ENCODE data around the gene CMTM5. TPM values are rescaled to one million over a fixed set of nuclear protein-coding genes. Genes with fewer than 3 reads are reported as not detected.

Gene CMTM5
- total and polyA plus RNA-seq, 10 donors: 1.3 to 13.0 (median 4.1) TPM

GRCh38 chr14:23378612-23379220, 1.9 kb downstream of the CMTM5 start:
- Histone ChIP-seq H3K9me3 (no peaks in the 10 kb centered on the region), H3K27ac (no peak overlapping the region), H3K4me1 (peaks cover 0 to 11% (median 0%) of the 10 kb centered on the region in 6 donors), H3K27me3 (replicated peaks in 1 of 7) (peaks cover 0 to 43% (median 3%) of the 10 kb centered on the region in 7 donors), H3K36me3 (no peaks in the 10 kb centered on the region), H3K4me3 (no peak overlapping the region)
- intact Hi-C loops (cut with DNase I; ENCODE audit: low total_unique reads): loop anchor here (5.0 kb wide), 1 partner anchor 51 kb away; no protein-coding TSS in a partner anchor
- WGBS, 5 donors: 75 to 86% (median 80%) methylated on average over 9 to 11 of the region's 11 CpGs
- no peak for TF ChIP-seq POLR2AphosphoS5 (IDR thresholded peaks at IDR 0.05)
- DNase-seq: no peak

DNA sequence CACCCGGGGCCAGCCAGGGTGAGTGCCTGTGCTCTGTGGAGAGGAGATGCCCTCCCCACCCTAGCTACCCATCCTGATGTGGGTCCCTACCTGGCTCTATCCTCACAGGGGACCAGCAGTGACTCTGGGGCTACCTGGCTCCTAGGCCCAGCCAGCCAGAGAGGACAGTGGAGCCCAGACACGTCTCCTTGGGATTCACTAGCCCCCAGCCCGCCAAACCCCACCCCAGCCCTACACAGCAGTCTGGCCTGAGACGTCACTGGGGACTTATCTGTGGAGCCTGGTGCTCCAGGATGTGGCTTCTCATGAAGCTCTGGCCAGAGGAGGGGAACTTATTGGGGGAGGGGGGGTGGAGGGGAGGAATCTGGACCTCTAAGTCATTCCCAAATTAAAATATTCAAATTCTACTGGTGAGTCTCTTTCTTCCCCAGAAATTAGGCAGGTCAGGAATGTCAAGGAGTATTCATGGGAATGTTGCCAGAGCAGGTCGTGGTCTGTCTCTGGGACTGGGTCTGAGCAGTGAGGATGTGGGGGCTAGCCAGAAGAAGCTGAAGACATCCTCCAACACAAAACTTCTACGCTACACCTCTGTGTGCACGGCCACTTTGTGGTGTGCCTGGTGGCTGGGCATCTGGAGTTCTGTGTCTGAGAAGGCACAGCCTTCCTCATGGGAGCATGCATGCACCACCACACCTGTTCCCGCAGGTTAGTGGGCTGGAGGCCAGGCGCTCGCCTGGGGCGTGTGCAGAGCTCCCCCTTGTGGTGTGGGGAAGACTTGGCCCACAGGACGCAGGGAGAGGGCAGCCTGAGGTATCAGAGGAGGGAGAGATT, 2.7 kb downstream of the CMTM5 start:
- DNase-seq: peak; percentile 88
- no peaks in the 10 kb centered on the region for H3K36me3 ChIP-seq
- H3K4me3 ChIP-seq: no peak overlapping the region
- no peak overlapping the region for H3K27ac ChIP-seq
- H3K27me3 ChIP-seq (replicated peaks in 1 of 7): peaks cover 0 to 43% (median 3%) of the 10 kb centered on the region in 7 donors
- H3K9me3 ChIP-seq: no peaks in the 10 kb centered on the region
- H3K4me1 ChIP-seq: peaks cover 0 to 11% (median 0%) of the 10 kb centered on the region in 6 donors
- 35 to 41% (median 38%) methylated on average over 9 to 12 of the region's 12 CpGs for WGBS, 5 donors
- TF ChIP-seq POLR2AphosphoS5 (IDR thresholded peaks at IDR 0.05) (peak in 2 of 3 donors; percentile 48 to 52), CTCF (IDR thresholded peaks at IDR 0.05 in 8 of 11, conservative IDR thresholded peaks at IDR 0.05 in 3 of 11) (peak; percentile 74 to 93 (median 85)), POLR2A (IDR thresholded peaks at IDR 0.05) (no peak)
- intact Hi-C loops (cut with DNase I; ENCODE audit: low total_unique reads): loop anchor here (5.0 kb wide), 2 partner anchors 52 to 112 kb away; no protein-coding TSS in a partner anchor

DNA sequence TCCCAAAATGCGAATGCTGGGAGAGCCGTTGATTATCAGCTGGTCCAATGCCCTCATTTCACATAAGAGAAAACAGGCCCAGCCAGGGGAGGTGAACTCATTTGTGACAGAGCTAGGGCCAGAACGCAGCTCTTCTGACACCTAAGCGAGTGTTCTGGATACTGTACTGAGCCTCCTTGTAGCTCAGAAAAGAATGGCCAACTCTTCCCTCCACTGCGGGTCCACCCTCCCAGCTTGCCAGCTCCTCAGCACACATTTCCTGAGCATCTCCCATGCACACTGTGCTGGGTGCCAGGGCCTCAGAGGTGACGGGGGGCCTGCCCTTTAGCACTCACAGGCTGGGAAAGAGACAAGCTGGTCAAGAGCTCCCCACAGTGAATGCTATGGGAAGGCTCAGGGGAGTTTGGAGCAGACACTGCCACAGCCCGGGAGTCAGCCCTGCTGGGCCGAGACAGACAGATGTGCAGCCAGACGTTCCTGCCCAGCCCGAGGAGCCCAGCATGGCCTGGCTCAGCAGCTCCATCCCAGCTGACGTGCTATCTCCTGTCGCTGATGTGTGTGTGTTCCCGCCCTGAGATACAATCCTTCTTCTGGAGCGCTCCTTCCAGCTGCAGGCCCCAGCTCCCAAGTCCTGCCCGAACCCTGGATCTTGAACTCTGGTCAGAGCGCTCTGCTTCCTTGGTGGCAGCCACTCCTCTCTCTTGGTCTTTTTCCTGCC, 3.5 kb downstream of the CMTM5 start:
- WGBS, 5 donors: 67 to 79% (median 75%) methylated on average over 14 to 16 of the region's 16 CpGs
- DNase-seq: no peak
- H3K4me1 ChIP-seq: peaks cover 0 to 6% (median 0%) of the 10 kb centered on the region in 6 donors
- no peaks in the 10 kb centered on the region for H3K9me3 ChIP-seq
- no peak for TF ChIP-seq POLR2A (IDR thresholded peaks at IDR 0.05)
- peak in 3 of 11 experiments; percentile 35 to 58 (median 44) for TF ChIP-seq CTCF (IDR thresholded peaks at IDR 0.05 in 8 of 11, conservative IDR thresholded peaks at IDR 0.05 in 3 of 11)
- peaks cover 0 to 43% (median 3%) of the 10 kb centered on the region in 7 donors for H3K27me3 ChIP-seq (replicated peaks in 1 of 7)
- no peaks in the 10 kb centered on the region for H3K36me3 ChIP-seq
- intact Hi-C loops (cut with DNase I; ENCODE audit: low total_unique reads): loop anchor here (5.0 kb wide), 1 partner anchor 113 kb away; no protein-coding TSS in a partner anchor
- no peak overlapping the region for H3K4me3 ChIP-seq
- H3K27ac ChIP-seq: no peak overlapping the region

DNA sequence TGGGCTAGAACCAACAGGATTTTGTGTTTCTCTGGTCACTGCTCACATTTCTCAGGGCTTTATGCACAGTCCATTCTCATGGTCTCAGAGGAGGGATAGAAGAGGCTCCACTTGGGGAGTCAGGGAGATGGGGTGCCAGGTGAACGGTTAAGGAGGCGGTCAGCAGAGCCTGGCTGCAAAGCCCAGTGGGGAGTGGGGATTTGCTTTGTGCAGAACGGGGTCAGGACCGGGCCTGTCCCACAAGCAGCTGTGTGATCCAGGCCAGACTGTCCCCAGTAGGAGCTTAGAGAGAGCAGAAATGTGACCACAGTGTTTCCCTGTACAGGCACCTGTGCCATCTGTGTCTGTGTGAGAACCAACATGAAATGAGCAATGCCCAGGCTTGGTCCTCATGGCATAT, 4.1 kb downstream of the CMTM5 start:
- 83 to 93% (median 90%) methylated on average over 4 of the region's 4 CpGs for WGBS, 5 donors
- Histone ChIP-seq H3K4me1 (peaks cover 0 to 1% (median 0%) of the 10 kb centered on the region in 6 donors), H3K4me3 (no peak overlapping the region), H3K27me3 (replicated peaks in 1 of 7) (peaks cover 0 to 43% (median 3%) of the 10 kb centered on the region in 7 donors), H3K27ac (no peak overlapping the region), H3K9me3 (no peaks in the 10 kb centered on the region), H3K36me3 (no peaks in the 10 kb centered on the region)
- no peak for DNase-seq
- TF ChIP-seq CTCF (IDR thresholded peaks at IDR 0.05 in 8 of 11, conservative IDR thresholded peaks at IDR 0.05 in 3 of 11) (no peak), POLR2AphosphoS5 (IDR thresholded peaks at IDR 0.05) (no peak), POLR2A (IDR thresholded peaks at IDR 0.05) (no peak)
- intact Hi-C loops (cut with DNase I; ENCODE audit: low total_unique reads): loop anchor here (5.0 kb wide), 1 partner anchor 114 kb away; no protein-coding TSS in a partner anchor

All from spleen (tissue), 11 donors.